Panc1 (cell line): Measurements from ENCODE around the gene PRODH. TPM values are rescaled to one million over a fixed set of nuclear protein-coding genes. Genes with fewer than 3 reads are reported as not detected.
"Not testable (repeated sequence)": the region's sequence is repeated elsewhere in the genome, so short reads cannot be mapped to it uniquely, and the experiment has no call there.

Source experiments
- ATAC-seq: fragments of 200-7000 bp; cut with Tn5 transposase; 2 replicates; pipeline ENCODE4 v1.9.1; 2020; ENCODE audit warnings: mild to moderate bottlenecking, moderate library complexity
- BruUV-seq: library from RNA; stranded (reverse); fragments of 400-500 nt; replicated peaks from 2 replicates; lab custom pipeline; 2021; lab: Mats Ljungman, UMichigan
- CTCF ChIA-PET: fragments of 300-600 bp; sonication (Branson Sonifier 250); formaldehyde crosslinking; loops from one replicate; lab custom pipeline; 2022; ENCODE audit warnings: antibody characterized with exemption; lab: Charles Lee
- POLR2A ChIA-PET: fragments of 300-600 bp; sonication (Branson Sonifier 250); formaldehyde crosslinking; loops from one replicate; lab custom pipeline; 2022; ENCODE audit warnings: antibody characterized with exemption; lab: Charles Lee
- DNase-seq: peaks from one replicate; pipeline ENCODE4 v3.0.0-alpha.2; 2010; ENCODE audit warnings: low read depth, low spot score
- H3K27ac ChIP-seq: 2 replicates; pipeline ENCODE4 v1.5.1; 2011; ENCODE audit warnings: mild to moderate bottlenecking, low read length, inconsistent platforms
- H3K27me3 ChIP-seq: fragments of 200-500 bp; sonication (Bioruptor generic); 2 replicates; pipeline ENCODE4 v1.6.0; 2014; ENCODE audit warnings: low read length, inconsistent platforms; ENCODE audit not compliant: control insufficient read depth, insufficient read depth
- H3K36me3 ChIP-seq: fragments of 200-500 bp; sonication (Bioruptor generic); 2 replicates; pipeline ENCODE4 v1.5.1; 2014; ENCODE audit warnings: inconsistent platforms, mild to moderate bottlenecking, low read length, moderate library complexity; ENCODE audit not compliant: control insufficient read depth, insufficient read depth
- H3K4me1 ChIP-seq: 2 replicates; pipeline ENCODE4 v1.5.1; 2011; ENCODE audit warnings: inconsistent platforms, mild to moderate bottlenecking, low read length, moderate library complexity; ENCODE audit not compliant: control insufficient read depth, insufficient read depth
- H3K4me3 ChIP-seq, 2 experiments: 2 replicates each; pipeline ENCODE4 v1.5.1; 2011 to 2012; ENCODE audit warnings: low read depth in 2 of 2, low read length in 2 of 2, mild to moderate bottlenecking in 2 of 2, inconsistent platforms in 1 of 2, moderate library complexity in 1 of 2
- H3K9me3 ChIP-seq: fragments of 200-500 bp; sonication (Bioruptor generic); 2 replicates; pipeline ENCODE4 v1.5.1; 2014; ENCODE audit warnings: low read depth, mild to moderate bottlenecking, inconsistent platforms, low read length, moderate library complexity; ENCODE audit not compliant: control insufficient read depth, insufficient read depth
- POLR2AphosphoS5 ChIP-seq: IDR thresholded peaks from 2 replicates; pipeline ENCODE4 v1.6.1; 2012; ENCODE audit warnings: mild to moderate bottlenecking, low read depth, low read length, moderate library complexity
- SIN3A ChIP-seq: IDR thresholded peaks from 2 replicates; pipeline ENCODE4 v1.6.1; 2012; ENCODE audit warnings: low read depth, mild to moderate bottlenecking, low read length, moderate library complexity, borderline replicate concordance; ENCODE audit not compliant: insufficient read depth
- TCF7L2 ChIP-seq: IDR thresholded peaks from 2 replicates; pipeline ENCODE4 v1.6.1; 2011; ENCODE audit warnings: mild to moderate bottlenecking, low read depth, low read length, inconsistent platforms
- in situ Hi-C: cut with HindIII; loops from 2 replicates; pipeline ENCODE4 v1.10.0; 2016; ENCODE audit warnings: low sequenced_read_pairs, low pct_unique_long_range_greater_than_20kb
- intact Hi-C: fragments of 100-400 bp; cut with micrococcal nuclease; formaldehyde crosslinking; loops from one replicate; pipeline ENCODE4 v1.10.0; 2022; ENCODE audit not compliant: unreplicated experiment
- total RNA-seq: library from RNA; stranded (reverse); gene quantifications from one replicate; pipeline ENCODE4 v1.2.1, GENCODE V29; 2021; ENCODE audit not compliant: unreplicated experiment
- TF ChIP-seq, protein P1 (sequence below), 2 experiments: IDR thresholded peaks; 2 replicates each; pipeline ENCODE4 v1.6.1; 2011 to 2012; ENCODE audit warnings: low read depth in 2 of 2, control low read depth in 1 of 2, low read length in 1 of 2, mild to moderate bottlenecking in 1 of 2, moderate library complexity in 1 of 2; ENCODE audit not compliant: insufficient read depth in 1 of 2
- TF ChIP-seq, protein P2 (sequence below): fragments of 450-650 bp; IDR thresholded peaks from 2 replicates; pipeline ENCODE4 v1.5.1; 2017; ENCODE audit warnings: mild to moderate bottlenecking

The PRODH gene
- total RNA-seq, 1 experiment from 2014 or later = 1.4 TPM

DNA sequence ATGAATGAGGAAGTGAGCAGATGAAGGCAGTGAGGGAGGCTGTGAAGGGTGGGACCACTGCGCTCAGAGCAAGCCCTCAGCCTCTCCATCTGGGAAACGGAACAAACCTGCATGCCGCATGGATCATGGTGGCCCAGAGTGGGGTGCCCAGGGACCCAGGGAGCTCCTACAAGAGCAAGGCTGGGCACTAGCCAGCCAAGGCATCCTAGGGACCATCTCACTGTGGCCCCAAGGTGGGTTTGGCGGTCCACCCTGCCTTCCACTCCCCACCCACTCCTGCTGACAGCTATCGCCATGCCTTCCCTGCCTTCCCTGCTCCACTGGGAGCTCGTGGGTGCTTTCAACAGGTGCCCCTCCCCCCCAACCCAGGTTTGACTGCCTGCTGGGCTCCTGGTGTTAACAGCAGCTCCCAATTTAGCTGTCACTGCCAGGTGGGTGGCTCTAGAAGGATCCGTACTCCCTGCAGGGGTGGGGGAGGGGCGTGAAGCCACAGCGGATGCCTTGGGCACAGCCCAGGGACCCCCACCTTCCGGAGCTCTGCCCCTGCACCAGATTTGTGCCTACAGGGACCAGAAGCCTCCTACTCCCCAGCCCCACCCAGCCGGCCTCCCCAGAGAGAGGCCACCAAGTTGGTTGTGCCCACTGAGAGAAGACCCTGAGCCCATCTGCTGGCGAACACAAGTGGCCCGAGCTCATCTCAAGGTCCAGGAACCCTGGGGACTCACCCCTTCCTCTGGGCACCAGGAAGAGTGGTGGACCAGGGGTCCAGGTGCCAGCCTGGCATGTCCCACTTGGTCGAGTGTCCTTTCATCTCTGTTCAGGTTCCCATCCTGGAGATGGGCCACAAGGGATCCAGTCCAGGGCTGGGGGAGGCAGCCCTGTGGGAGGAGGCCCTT is 29.7 kb upstream of the PRODH start:
- intact Hi-C loops (no loop called here), in situ Hi-C loops (no loop called here)
- H3K9me3 ChIP-seq = no peaks in the 10 kb centered on the region
- no peak for DNase-seq
- TF ChIP-seq SIN3A (no peak), POLR2AphosphoS5 (no peak), TCF7L2 (no peak)
- TF ChIP-seq, protein P1, sequence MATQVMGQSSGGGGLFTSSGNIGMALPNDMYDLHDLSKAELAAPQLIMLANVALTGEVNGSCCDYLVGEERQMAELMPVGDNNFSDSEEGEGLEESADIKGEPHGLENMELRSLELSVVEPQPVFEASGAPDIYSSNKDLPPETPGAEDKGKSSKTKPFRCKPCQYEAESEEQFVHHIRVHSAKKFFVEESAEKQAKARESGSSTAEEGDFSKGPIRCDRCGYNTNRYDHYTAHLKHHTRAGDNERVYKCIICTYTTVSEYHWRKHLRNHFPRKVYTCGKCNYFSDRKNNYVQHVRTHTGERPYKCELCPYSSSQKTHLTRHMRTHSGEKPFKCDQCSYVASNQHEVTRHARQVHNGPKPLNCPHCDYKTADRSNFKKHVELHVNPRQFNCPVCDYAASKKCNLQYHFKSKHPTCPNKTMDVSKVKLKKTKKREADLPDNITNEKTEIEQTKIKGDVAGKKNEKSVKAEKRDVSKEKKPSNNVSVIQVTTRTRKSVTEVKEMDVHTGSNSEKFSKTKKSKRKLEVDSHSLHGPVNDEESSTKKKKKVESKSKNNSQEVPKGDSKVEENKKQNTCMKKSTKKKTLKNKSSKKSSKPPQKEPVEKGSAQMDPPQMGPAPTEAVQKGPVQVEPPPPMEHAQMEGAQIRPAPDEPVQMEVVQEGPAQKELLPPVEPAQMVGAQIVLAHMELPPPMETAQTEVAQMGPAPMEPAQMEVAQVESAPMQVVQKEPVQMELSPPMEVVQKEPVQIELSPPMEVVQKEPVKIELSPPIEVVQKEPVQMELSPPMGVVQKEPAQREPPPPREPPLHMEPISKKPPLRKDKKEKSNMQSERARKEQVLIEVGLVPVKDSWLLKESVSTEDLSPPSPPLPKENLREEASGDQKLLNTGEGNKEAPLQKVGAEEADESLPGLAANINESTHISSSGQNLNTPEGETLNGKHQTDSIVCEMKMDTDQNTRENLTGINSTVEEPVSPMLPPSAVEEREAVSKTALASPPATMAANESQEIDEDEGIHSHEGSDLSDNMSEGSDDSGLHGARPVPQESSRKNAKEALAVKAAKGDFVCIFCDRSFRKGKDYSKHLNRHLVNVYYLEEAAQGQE (IDR thresholded peaks at IDR 0.05; ENCODE audit: insufficient read depth in 1 of 2, low read depth in 2 of 2, low read length in 1 of 2) = no peak
- TF ChIP-seq, protein P2, sequence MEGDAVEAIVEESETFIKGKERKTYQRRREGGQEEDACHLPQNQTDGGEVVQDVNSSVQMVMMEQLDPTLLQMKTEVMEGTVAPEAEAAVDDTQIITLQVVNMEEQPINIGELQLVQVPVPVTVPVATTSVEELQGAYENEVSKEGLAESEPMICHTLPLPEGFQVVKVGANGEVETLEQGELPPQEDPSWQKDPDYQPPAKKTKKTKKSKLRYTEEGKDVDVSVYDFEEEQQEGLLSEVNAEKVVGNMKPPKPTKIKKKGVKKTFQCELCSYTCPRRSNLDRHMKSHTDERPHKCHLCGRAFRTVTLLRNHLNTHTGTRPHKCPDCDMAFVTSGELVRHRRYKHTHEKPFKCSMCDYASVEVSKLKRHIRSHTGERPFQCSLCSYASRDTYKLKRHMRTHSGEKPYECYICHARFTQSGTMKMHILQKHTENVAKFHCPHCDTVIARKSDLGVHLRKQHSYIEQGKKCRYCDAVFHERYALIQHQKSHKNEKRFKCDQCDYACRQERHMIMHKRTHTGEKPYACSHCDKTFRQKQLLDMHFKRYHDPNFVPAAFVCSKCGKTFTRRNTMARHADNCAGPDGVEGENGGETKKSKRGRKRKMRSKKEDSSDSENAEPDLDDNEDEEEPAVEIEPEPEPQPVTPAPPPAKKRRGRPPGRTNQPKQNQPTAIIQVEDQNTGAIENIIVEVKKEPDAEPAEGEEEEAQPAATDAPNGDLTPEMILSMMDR = no peak
- H3K36me3 ChIP-seq = no peaks in the 10 kb centered on the region
- H3K4me3 ChIP-seq = no peak overlapping the region
- H3K27ac ChIP-seq = no peak overlapping the region
- no peak for ATAC-seq
- no peaks in the 10 kb centered on the region for H3K27me3 ChIP-seq
- ChIA-PET POLR2A (no interaction called here), CTCF (no interaction called here)
- H3K4me1 ChIP-seq = no peaks in the 10 kb centered on the region
- no TSS peak for BruUV-seq

DNA sequence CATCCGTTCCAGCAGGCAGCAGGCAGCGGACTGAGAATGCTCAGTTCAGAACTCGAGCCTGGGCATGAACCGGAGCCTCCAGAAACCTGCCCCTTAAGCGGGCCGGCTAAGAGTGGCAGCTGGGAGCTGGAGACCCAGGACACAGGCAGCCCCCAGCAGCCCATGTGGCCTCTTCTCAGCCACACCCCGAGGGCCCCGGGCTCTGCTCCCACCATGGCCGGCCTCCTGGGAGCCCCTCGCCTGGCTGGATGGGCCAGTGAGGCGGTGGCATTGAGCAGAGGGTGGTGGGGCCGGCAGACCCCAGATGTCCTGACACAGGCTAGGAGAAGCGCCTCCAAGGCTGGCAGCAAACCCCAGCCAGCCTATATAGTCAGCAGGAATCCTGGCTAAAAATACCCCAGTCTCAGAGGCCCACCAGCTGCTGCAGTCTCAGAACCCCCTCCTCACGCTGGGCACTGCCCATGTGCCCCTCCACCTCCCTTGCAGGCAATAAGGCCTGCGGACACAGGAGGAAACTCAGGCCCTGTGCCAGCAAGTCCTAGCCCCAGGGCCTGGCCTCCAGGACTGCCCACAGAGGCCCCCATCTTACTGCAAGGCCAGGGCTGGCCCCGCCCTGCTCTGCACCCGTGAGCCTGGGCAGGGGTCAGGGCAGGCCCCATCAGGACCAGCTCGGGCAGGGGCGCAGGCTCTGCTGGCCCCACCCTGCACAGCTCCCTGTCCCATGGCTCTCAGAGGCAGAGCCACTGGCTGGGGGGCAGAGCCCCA is 28.6 kb upstream of the PRODH start:
- H3K9me3 ChIP-seq, CTCF ChIA-PET, H3K36me3 ChIP-seq, H3K4me1 ChIP-seq, ATAC-seq, H3K4me3 ChIP-seq, DNase-seq, POLR2A ChIA-PET, in situ Hi-C loops, intact Hi-C loops, H3K27ac ChIP-seq, BruUV-seq, H3K27me3 ChIP-seq: not testable (repeated sequence)

DNA sequence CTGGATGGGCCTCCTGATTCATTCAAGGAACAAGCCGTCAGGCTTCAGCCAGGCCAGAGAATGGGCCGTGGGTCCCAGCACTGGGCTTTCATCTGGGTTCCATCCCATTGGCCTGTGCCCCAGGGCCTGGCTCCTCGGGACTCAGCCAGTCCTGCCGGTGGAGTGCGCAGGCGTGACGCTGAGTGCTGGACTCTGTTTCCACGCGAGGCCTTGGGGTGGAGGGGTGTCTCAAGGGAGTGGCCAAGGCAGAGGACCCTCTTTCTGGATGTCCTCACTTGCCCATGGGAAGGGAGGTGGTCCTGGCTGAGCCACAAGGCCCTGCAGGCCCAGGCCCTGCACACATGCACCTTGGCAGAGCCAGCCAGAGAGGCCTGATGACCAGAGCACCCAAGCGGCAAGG is 28.0 kb upstream of the PRODH start:
- H3K4me1 ChIP-seq, H3K9me3 ChIP-seq, H3K27ac ChIP-seq, H3K36me3 ChIP-seq, H3K27me3 ChIP-seq, POLR2A ChIA-PET, ATAC-seq, DNase-seq, BruUV-seq, CTCF ChIA-PET, H3K4me3 ChIP-seq, in situ Hi-C loops, intact Hi-C loops: not testable (repeated sequence)
